ENCODE data around the gene CCL25. TPM values are rescaled to one million over a fixed set of nuclear protein-coding genes. Genes with fewer than 3 reads are reported as not detected.
"Not testable (repeated sequence)": the region's sequence is repeated elsewhere in the genome, so short reads cannot be mapped to it uniquely, and the experiment has no call there.

The CCL25 gene
- total and polyA plus RNA-seq, 2 donors: 33.4 to 287 TPM

DNA sequence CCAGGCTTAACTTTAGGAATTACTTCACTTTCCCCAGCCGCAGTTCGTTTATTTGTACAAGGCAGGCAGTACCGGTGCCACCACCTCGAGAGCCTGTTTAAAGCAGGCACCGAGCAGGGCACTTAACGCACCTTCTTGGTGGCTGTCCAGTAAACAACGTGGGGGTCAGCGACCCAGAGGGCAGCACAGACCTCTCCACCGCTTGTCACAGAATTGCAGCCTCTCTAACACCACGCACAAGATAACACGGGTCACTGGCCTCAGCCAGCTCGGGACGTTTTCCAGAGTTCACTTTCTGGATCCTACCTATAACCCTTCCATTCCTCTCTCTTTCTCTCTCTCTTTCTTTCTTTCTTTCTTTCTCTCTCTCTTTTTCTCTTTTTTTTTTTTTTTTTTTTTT lies 30.3 kb upstream of the CCL25 start:
- 96% methylated on average over 13 of the region's 13 CpGs for WGBS
- H3K36me3 ChIP-seq (ENCODE audit: control insufficient read depth in 2 of 2, insufficient read depth in 2 of 2, low read length in 1 of 2): no peaks in the 10 kb centered on the region
- DNase-seq (ENCODE audit: low read depth in 6 of 9, low spot score in 9 of 9): no peak

GRCh38 chr19:8023371-8023770 lies 29.2 kb upstream of the CCL25 start:
- H3K4me1 ChIP-seq (ENCODE audit: control insufficient read depth in 2 of 2, insufficient read depth in 2 of 2, low read length in 2 of 2): peaks cover 0 to 2% of the 10 kb centered on the region in 2 donors
- DNase-seq (ENCODE audit: low read depth in 6 of 9, low spot score in 9 of 9): no peak
- no peaks in the 10 kb centered on the region for H3K9me3 ChIP-seq (ENCODE audit: control insufficient read depth in 2 of 2, insufficient read depth in 1 of 2, low read length in 1 of 2)
- no peak overlapping the region for H3K4me3 ChIP-seq (ENCODE audit: low read length in 2 of 2)
- no peak overlapping the region for H3K27ac ChIP-seq (ENCODE audit: low read depth in 1 of 2, low read length in 1 of 2)
- H3K36me3 ChIP-seq (ENCODE audit: control insufficient read depth in 2 of 2, insufficient read depth in 2 of 2, low read length in 1 of 2): no peaks in the 10 kb centered on the region
- WGBS: 91% methylated on average over 5 of the region's 5 CpGs
- H3K27me3 ChIP-seq (ENCODE audit: control insufficient read depth in 2 of 2, insufficient read depth in 1 of 2, low read length in 1 of 2): no peaks in the 10 kb centered on the region

More for the DNA sequence above, 30.3 kb upstream of the CCL25 start:
- H3K4me1 ChIP-seq (ENCODE audit: control insufficient read depth in 2 of 2, insufficient read depth in 2 of 2, low read length in 2 of 2): peaks cover 0 to 8% of the 10 kb centered on the region in 2 donors
- H3K27ac ChIP-seq (ENCODE audit: low read depth in 1 of 2, low read length in 1 of 2): no peak overlapping the region
- no peak overlapping the region for H3K4me3 ChIP-seq (ENCODE audit: low read length in 2 of 2)
- no peaks in the 10 kb centered on the region for H3K9me3 ChIP-seq (ENCODE audit: control insufficient read depth in 2 of 2, insufficient read depth in 1 of 2, low read length in 1 of 2)
- H3K27me3 ChIP-seq (ENCODE audit: control insufficient read depth in 2 of 2, insufficient read depth in 1 of 2, low read length in 1 of 2): no peaks in the 10 kb centered on the region

GRCh38 chr19:8024256-8024655 lies 28.3 kb upstream of the CCL25 start:
- 99% methylated on average over 3 of the region's 3 CpGs for WGBS
- not testable (repeated sequence) for DNase-seq (ENCODE audit: low read depth in 6 of 9, low spot score in 9 of 9); H3K4me3 ChIP-seq (ENCODE audit: low read length in 2 of 2); H3K4me1 ChIP-seq (ENCODE audit: control insufficient read depth in 2 of 2, insufficient read depth in 2 of 2, low read length in 2 of 2); H3K9me3 ChIP-seq (ENCODE audit: control insufficient read depth in 2 of 2, insufficient read depth in 1 of 2, low read length in 1 of 2); H3K36me3 ChIP-seq (ENCODE audit: control insufficient read depth in 2 of 2, insufficient read depth in 2 of 2, low read length in 1 of 2); H3K27ac ChIP-seq (ENCODE audit: low read depth in 1 of 2, low read length in 1 of 2); H3K27me3 ChIP-seq (ENCODE audit: control insufficient read depth in 2 of 2, insufficient read depth in 1 of 2, low read length in 1 of 2)

GRCh38 chr19:8025316-8025715 lies 27.2 kb upstream of the CCL25 start:
- no peak overlapping the region for H3K27ac ChIP-seq (ENCODE audit: low read depth in 1 of 2, low read length in 1 of 2)
- WGBS: 95% methylated on average over 5 of the region's 5 CpGs
- no peak overlapping the region for H3K4me3 ChIP-seq (ENCODE audit: low read length in 2 of 2)
- no peaks in the 10 kb centered on the region for H3K36me3 ChIP-seq (ENCODE audit: control insufficient read depth in 2 of 2, insufficient read depth in 2 of 2, low read length in 1 of 2)
- peaks cover 0 to 2% of the 10 kb centered on the region in 2 donors for H3K4me1 ChIP-seq (ENCODE audit: control insufficient read depth in 2 of 2, insufficient read depth in 2 of 2, low read length in 2 of 2)
- no peak for DNase-seq (ENCODE audit: low read depth in 6 of 9, low spot score in 9 of 9)
- no peaks in the 10 kb centered on the region for H3K9me3 ChIP-seq (ENCODE audit: control insufficient read depth in 2 of 2, insufficient read depth in 1 of 2, low read length in 1 of 2)
- H3K27me3 ChIP-seq (ENCODE audit: control insufficient read depth in 2 of 2, insufficient read depth in 1 of 2, low read length in 1 of 2): no peaks in the 10 kb centered on the region

DNA sequence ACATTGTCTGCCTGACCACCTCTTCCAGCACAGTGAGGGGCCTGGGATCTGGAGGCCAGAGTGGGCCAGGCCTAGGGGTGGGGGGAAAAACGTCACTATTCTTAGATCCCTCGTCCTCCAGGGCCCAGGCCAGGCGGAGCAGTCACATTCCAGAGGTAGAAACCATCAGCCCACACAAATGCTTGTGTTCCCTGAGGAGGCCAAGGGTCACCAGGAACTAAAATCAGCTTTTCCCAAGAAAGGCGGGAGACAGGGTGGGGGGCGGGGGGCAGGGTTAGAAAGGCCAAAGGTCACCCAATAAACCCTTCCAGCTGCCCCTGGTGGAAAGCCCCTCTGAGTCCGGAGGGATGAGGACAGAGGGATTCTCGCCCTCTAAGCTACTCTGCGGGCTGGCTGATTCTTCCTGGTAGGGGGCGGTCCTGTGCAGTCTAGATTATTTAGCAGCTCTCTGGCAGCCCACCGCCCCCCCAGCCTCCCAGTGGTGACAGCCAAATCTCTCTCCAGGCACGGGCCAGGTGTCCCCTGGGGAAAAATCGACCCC lies 23.5 kb upstream of the CCL25 start:
- 93% methylated on average over 12 of the region's 12 CpGs for WGBS
- no peaks in the 10 kb centered on the region for H3K36me3 ChIP-seq (ENCODE audit: control insufficient read depth in 2 of 2, insufficient read depth in 2 of 2, low read length in 1 of 2)
- no peak overlapping the region for H3K4me3 ChIP-seq (ENCODE audit: low read length in 2 of 2)
- H3K9me3 ChIP-seq (ENCODE audit: control insufficient read depth in 2 of 2, insufficient read depth in 1 of 2, low read length in 1 of 2): no peaks in the 10 kb centered on the region
- DNase-seq (ENCODE audit: low read depth in 6 of 9, low spot score in 9 of 9): no peak
- H3K4me1 ChIP-seq (ENCODE audit: control insufficient read depth in 2 of 2, insufficient read depth in 2 of 2, low read length in 2 of 2): peaks cover 0 to 2% of the 10 kb centered on the region in 2 donors
- H3K27ac ChIP-seq (ENCODE audit: low read depth in 1 of 2, low read length in 1 of 2): no peak overlapping the region
- no peaks in the 10 kb centered on the region for H3K27me3 ChIP-seq (ENCODE audit: control insufficient read depth in 2 of 2, insufficient read depth in 1 of 2, low read length in 1 of 2)

DNA sequence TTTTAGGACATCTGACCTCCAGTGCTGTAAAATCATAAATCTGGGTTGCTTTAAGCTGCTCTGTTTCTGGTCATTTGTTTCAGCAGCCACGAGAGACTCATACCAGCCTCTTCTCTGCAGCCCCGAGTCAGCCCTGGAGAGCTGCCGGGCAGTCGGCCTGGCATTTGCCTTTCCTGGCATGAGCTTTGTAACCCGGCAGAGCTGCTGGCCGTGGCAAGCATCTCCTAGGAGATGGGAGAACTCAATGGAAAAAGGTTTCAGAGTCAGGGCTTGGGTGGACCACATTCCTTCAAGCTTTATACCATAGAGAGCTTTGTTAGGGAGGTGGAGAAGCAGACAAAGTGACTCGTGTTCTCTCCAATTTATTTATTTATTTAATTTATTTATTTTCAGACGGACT lies 21.6 kb upstream of the CCL25 start:
- Histone ChIP-seq H3K36me3 (ENCODE audit: control insufficient read depth in 2 of 2, insufficient read depth in 2 of 2, low read length in 1 of 2) (no peaks in the 10 kb centered on the region), H3K4me1 (ENCODE audit: control insufficient read depth in 2 of 2, insufficient read depth in 2 of 2, low read length in 2 of 2) (peaks cover 0 to 2% of the 10 kb centered on the region in 2 donors), H3K27me3 (ENCODE audit: control insufficient read depth in 2 of 2, insufficient read depth in 1 of 2, low read length in 1 of 2) (no peaks in the 10 kb centered on the region), H3K27ac (ENCODE audit: low read depth in 1 of 2, low read length in 1 of 2) (no peak overlapping the region), H3K4me3 (ENCODE audit: low read length in 2 of 2) (no peak overlapping the region), H3K9me3 (ENCODE audit: control insufficient read depth in 2 of 2, insufficient read depth in 1 of 2, low read length in 1 of 2) (no peaks in the 10 kb centered on the region)
- DNase-seq (ENCODE audit: low read depth in 6 of 9, low spot score in 9 of 9): no peak
- WGBS: 96% methylated on average over 8 of the region's 8 CpGs

GRCh38 chr19:8033287-8034177 lies 19.0 kb upstream of the CCL25 start:
- DNase-seq (ENCODE audit: low read depth in 6 of 9, low spot score in 9 of 9); H3K4me1 ChIP-seq (ENCODE audit: control insufficient read depth in 2 of 2, insufficient read depth in 2 of 2, low read length in 2 of 2); H3K36me3 ChIP-seq (ENCODE audit: control insufficient read depth in 2 of 2, insufficient read depth in 2 of 2, low read length in 1 of 2); H3K27ac ChIP-seq (ENCODE audit: low read depth in 1 of 2, low read length in 1 of 2); H3K27me3 ChIP-seq (ENCODE audit: control insufficient read depth in 2 of 2, insufficient read depth in 1 of 2, low read length in 1 of 2); H3K4me3 ChIP-seq (ENCODE audit: low read length in 2 of 2); H3K9me3 ChIP-seq (ENCODE audit: control insufficient read depth in 2 of 2, insufficient read depth in 1 of 2, low read length in 1 of 2): not testable (repeated sequence)
- 66% methylated on average over 22 of the region's 22 CpGs for WGBS

DNA sequence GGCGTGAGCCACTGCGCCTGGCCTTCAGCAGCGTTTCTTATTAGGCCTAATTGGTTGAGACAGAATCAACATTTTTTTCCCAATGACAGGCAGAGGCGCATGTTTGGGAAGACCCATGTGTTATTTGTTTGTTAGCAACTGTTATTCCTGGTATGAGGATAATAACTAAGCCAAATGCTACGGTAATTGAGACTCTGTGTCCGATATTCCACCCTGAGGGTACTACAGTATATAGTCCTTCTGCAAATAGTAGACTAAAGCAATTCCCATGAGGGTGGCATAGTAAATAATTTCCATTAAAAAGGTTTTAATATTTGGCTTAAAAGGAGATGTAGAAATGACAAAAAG lies 18.4 kb upstream of the CCL25 start:
- Histone ChIP-seq H3K36me3 (ENCODE audit: control insufficient read depth in 2 of 2, insufficient read depth in 2 of 2, low read length in 1 of 2) (no peaks in the 10 kb centered on the region), H3K9me3 (ENCODE audit: control insufficient read depth in 2 of 2, insufficient read depth in 1 of 2, low read length in 1 of 2) (no peaks in the 10 kb centered on the region)
- 98% methylated on average over 6 of the region's 6 CpGs for WGBS

DNA sequence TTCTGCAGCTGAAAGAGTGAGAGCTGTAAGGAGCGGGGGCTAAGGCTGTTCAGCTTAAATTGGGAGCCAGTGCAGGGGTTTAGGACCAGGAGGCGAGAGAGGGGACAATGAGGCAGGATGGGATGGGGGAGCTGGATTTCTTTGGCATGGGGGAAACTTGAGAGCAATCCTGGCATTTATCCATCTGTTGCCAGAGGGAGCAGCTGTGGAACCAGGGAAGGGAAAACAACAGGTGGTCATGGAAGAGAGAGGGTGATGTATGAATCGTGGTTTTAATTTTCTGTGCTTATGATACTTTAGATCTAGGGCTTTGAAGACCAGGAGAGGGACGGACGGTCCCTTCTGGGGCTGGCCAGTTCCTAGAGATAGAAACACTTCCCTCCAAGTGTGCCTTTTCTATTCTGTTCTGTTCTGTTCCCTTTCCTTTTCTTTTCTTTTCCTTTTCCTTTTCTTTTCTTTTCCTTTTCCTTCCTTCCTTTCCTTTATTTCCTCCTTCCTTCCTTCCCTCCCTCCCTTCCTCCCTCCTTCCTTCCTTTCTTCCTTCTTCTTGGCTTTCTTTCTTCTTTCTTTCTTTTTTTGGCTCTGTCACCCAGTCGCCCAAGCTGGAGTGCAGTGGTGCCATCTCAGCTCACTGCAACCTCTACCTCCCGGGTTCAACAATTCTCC lies 16.0 kb upstream of the CCL25 start:
- Histone ChIP-seq H3K4me1 (ENCODE audit: control insufficient read depth in 2 of 2, insufficient read depth in 2 of 2, low read length in 2 of 2) (no peaks in the 10 kb centered on the region), H3K9me3 (ENCODE audit: control insufficient read depth in 2 of 2, insufficient read depth in 1 of 2, low read length in 1 of 2) (no peaks in the 10 kb centered on the region), H3K27ac (ENCODE audit: low read depth in 1 of 2, low read length in 1 of 2) (no peak overlapping the region), H3K36me3 (ENCODE audit: control insufficient read depth in 2 of 2, insufficient read depth in 2 of 2, low read length in 1 of 2) (no peaks in the 10 kb centered on the region), H3K4me3 (ENCODE audit: low read length in 2 of 2) (no peak overlapping the region), H3K27me3 (ENCODE audit: control insufficient read depth in 2 of 2, insufficient read depth in 1 of 2, low read length in 1 of 2) (no peaks in the 10 kb centered on the region)
- no peak for DNase-seq (ENCODE audit: low read depth in 6 of 9, low spot score in 9 of 9)
- 91% methylated on average over 7 of the region's 7 CpGs for WGBS

More for the DNA sequence above, 18.4 kb upstream of the CCL25 start:
- H3K4me3 ChIP-seq (ENCODE audit: low read length in 2 of 2): no peak overlapping the region
- H3K27me3 ChIP-seq (ENCODE audit: control insufficient read depth in 2 of 2, insufficient read depth in 1 of 2, low read length in 1 of 2): no peaks in the 10 kb centered on the region
- H3K27ac ChIP-seq (ENCODE audit: low read depth in 1 of 2, low read length in 1 of 2): no peak overlapping the region
- no peak for DNase-seq (ENCODE audit: low read depth in 6 of 9, low spot score in 9 of 9)
- no peaks in the 10 kb centered on the region for H3K4me1 ChIP-seq (ENCODE audit: control insufficient read depth in 2 of 2, insufficient read depth in 2 of 2, low read length in 2 of 2)

All from thymus (tissue), 11 donors.